Measurements from ENCODE around the gene DMC1.

Gene DMC1

GRCh38 chr22:38610234-38610633 is 40.3 kb upstream of the DMC1 start (continued):
- TF ChIP-seq CSRNP3 (CRISPR knock-in tag; IDR thresholded peaks at IDR 0.05) (no peak), BACH2 (CRISPR knock-in tag; IDR thresholded peaks at IDR 0.05; ENCODE audit: borderline replicate concordance) (no peak)

GRCh38 chr22:38608992-38609750 is 39.2 kb upstream of the DMC1 start:
- TF ChIP-seq ISL1 (CRISPR knock-in tag; IDR thresholded peaks at IDR 0.05) (no peak), ZFP3 (CRISPR knock-in tag; IDR thresholded peaks at IDR 0.05) (peak; percentile 67)
- ATAC-seq: peak; percentile 74

GRCh38 chr22:38607680-38608079 is 37.7 kb upstream of the DMC1 start:
- no peak for ATAC-seq
- TF ChIP-seq CREB5 (CRISPR knock-in tag; IDR thresholded peaks at IDR 0.05; ENCODE audit: low read depth) (no peak), ZC3H10 (CRISPR knock-in tag; IDR thresholded peaks at IDR 0.05) (no peak), ZNF70 (CRISPR knock-in tag; IDR thresholded peaks at IDR 0.05) (no peak), RARB (CRISPR knock-in tag; IDR thresholded peaks at IDR 0.05) (no peak), ZFP3 (CRISPR knock-in tag; IDR thresholded peaks at IDR 0.05) (no peak), PPARA (CRISPR knock-in tag; IDR thresholded peaks at IDR 0.05; ENCODE audit: borderline replicate concordance) (no peak), ESRRG (CRISPR knock-in tag; IDR thresholded peaks at IDR 0.05) (no peak), PATZ1 (CRISPR knock-in tag; IDR thresholded peaks at IDR 0.05; ENCODE audit: borderline replicate concordance) (no peak), ARNTL (CRISPR knock-in tag; IDR thresholded peaks at IDR 0.05; ENCODE audit: borderline replicate concordance, low read depth) (no peak), ZNF8 (CRISPR knock-in tag; IDR thresholded peaks at IDR 0.05) (no peak), SNAI2 (CRISPR knock-in tag; IDR thresholded peaks at IDR 0.05) (no peak), OSR1 (CRISPR knock-in tag; IDR thresholded peaks at IDR 0.05) (no peak), POU6F1 (CRISPR knock-in tag; IDR thresholded peaks at IDR 0.05; ENCODE audit: borderline replicate concordance, low read depth) (no peak)

- TF ChIP-seq ISL1 (CRISPR knock-in tag; IDR thresholded peaks at IDR 0.05) (no peak), TOX (CRISPR knock-in tag; IDR thresholded peaks at IDR 0.05; ENCODE audit: borderline replicate concordance) (no peak), ARNTL (CRISPR knock-in tag; IDR thresholded peaks at IDR 0.05; ENCODE audit: borderline replicate concordance, low read depth) (no peak), CSRNP3 (CRISPR knock-in tag; IDR thresholded peaks at IDR 0.05) (no peak)
- no peak for ATAC-seq
Observed at GRCh38 chr22:38602166-38602565, 32.2 kb upstream of the DMC1 start.

- TF ChIP-seq ZNF8 (CRISPR knock-in tag; IDR thresholded peaks at IDR 0.05): no peak
- no peak for TF ChIP-seq ARNTL (CRISPR knock-in tag; IDR thresholded peaks at IDR 0.05; ENCODE audit: borderline replicate concordance, low read depth)
- no peak for TF ChIP-seq PATZ1 (CRISPR knock-in tag; IDR thresholded peaks at IDR 0.05; ENCODE audit: borderline replicate concordance)
- TF ChIP-seq CSDC2 (CRISPR knock-in tag; IDR thresholded peaks at IDR 0.05): no peak
- no peak for TF ChIP-seq CSRNP3 (CRISPR knock-in tag; IDR thresholded peaks at IDR 0.05)
- TF ChIP-seq ESRRG (CRISPR knock-in tag; IDR thresholded peaks at IDR 0.05): no peak
Observed at GRCh38 chr22:38601221-38601764, 31.3 kb upstream of the DMC1 start.

More at GRCh38 chr22:38601221-38601764, 31.3 kb upstream of the DMC1 start:
- no peak for ATAC-seq
